H1 (cell line): ENCODE data around the gene SUB1. TPM values are rescaled to one million over a fixed set of nuclear protein-coding genes. Genes with fewer than 3 reads are reported as not detected.

Experiments
- BRCA1 ChIP-seq: IDR thresholded peaks from 2 replicates; pipeline ENCODE4 v1.6.1; 2012; ENCODE audit warnings: low read depth, low read length, improper control_type of control experiment
- CBX5 ChIP-seq: fragments of 300-800, 300-1000 bp; sonication (generic); IDR thresholded peaks from 2 replicates; pipeline ENCODE4 v1.7.1; 2016; ENCODE audit warnings: antibody characterized with exemption, low read length, low read depth
- CHD1 ChIP-seq: IDR thresholded peaks from 2 replicates; pipeline ENCODE4 v1.6.1; 2012; ENCODE audit warnings: low read depth, low read length, improper control_type of control experiment
- CHD2 ChIP-seq: IDR thresholded peaks from 2 replicates; pipeline ENCODE4 v1.6.1; 2012; ENCODE audit warnings: low read length, improper control_type of control experiment
- EGR1 ChIP-seq: IDR thresholded peaks from 2 replicates; pipeline ENCODE4 v1.6.1; 2011; ENCODE audit warnings: low read depth, low read length, borderline replicate concordance
- HDAC6 ChIP-seq: IDR thresholded peaks from one replicate; pipeline ENCODE4 v1.7.1; 2012; ENCODE audit warnings: low read depth, mild to moderate bottlenecking, inconsistent platforms, low read length, moderate library complexity
- JUN ChIP-seq: IDR thresholded peaks from 2 replicates; pipeline ENCODE4 v1.6.1; 2011; ENCODE audit warnings: low read depth, mild to moderate bottlenecking, improper control_type of control experiment, low read length
- JUND ChIP-seq: IDR thresholded peaks from 2 replicates; pipeline ENCODE4 v1.6.1; 2011; ENCODE audit warnings: mild to moderate bottlenecking, improper control_type of control experiment, low read length
- KDM1A ChIP-seq: fragments of 200-600, 300-600 bp; sonication (generic); IDR thresholded peaks from 2 replicates; pipeline ENCODE4 v1.7.1; 2016; ENCODE audit warnings: mild to moderate bottlenecking, low read length, borderline replicate concordance
- POLR2AphosphoS5 ChIP-seq: IDR thresholded peaks from 2 replicates; pipeline ENCODE4 v1.6.1; 2011; ENCODE audit warnings: low read depth, low read length
- POU5F1 ChIP-seq: IDR thresholded peaks from 2 replicates; pipeline ENCODE4 v1.6.1; 2011; ENCODE audit warnings: low read depth, mild to moderate bottlenecking, low read length, moderate library complexity
- RBBP5 ChIP-seq: IDR thresholded peaks from 2 replicates; pipeline ENCODE4 v1.7.1; 2012; ENCODE audit warnings: low read depth, mild to moderate bottlenecking, inconsistent platforms, low read length, moderate library complexity, borderline replicate concordance
- RNF2 ChIP-seq: fragments of 200-900, 300-1000 bp; sonication (generic); IDR thresholded peaks from 2 replicates; pipeline ENCODE4 v1.7.1; 2016; ENCODE audit warnings: borderline replicate concordance, low read depth, mild to moderate bottlenecking, antibody characterized with exemption, low read length; ENCODE audit not compliant: poor library complexity, severe bottlenecking; ENCODE audit errors: missing control alignments
- SIN3A ChIP-seq, 2 experiments: IDR thresholded peaks in 1 of 2; conservative IDR thresholded peaks in 1 of 2; 2 replicates each; pipeline ENCODE4 v1.6.1; 2011 to 2012; ENCODE audit warnings: low read length in 2 of 2, improper control_type of control experiment in 1 of 2, low read depth in 1 of 2, mild to moderate bottlenecking in 1 of 2
- SIRT6 ChIP-seq: IDR thresholded peaks from one replicate; pipeline ENCODE4 v1.7.1; 2012; ENCODE audit warnings: low read length, inconsistent platforms
- SIX5 ChIP-seq: IDR thresholded peaks from 2 replicates; pipeline ENCODE4 v1.6.1; 2011; ENCODE audit warnings: mild to moderate bottlenecking, low read depth, low read length
- SP1 ChIP-seq: IDR thresholded peaks from 2 replicates; pipeline ENCODE4 v1.6.1; 2011; ENCODE audit warnings: low read depth, low read length
- SUZ12 ChIP-seq: fragments of 200-600 bp; sonication (generic); IDR thresholded peaks from 2 replicates; pipeline ENCODE4 v1.6.1; 2012; ENCODE audit warnings: mild to moderate bottlenecking, inconsistent platforms, low read length, moderate library complexity, mixed read lengths
- TBP ChIP-seq: IDR thresholded peaks from 2 replicates; pipeline ENCODE4 v1.6.1; 2011; ENCODE audit warnings: low read depth, low read length, improper control_type of control experiment
- YY1 ChIP-seq: IDR thresholded peaks from 2 replicates; pipeline ENCODE4 v1.6.1; 2011; ENCODE audit warnings: low read depth, mild to moderate bottlenecking, low read length
- ZNF274 ChIP-seq: IDR thresholded peaks from 2 replicates; pipeline ENCODE4 v1.7.0; 2012; ENCODE audit warnings: low read length, borderline replicate concordance; ENCODE audit errors: extremely low read depth
- polyA plus RNA-seq, 7 experiments: library from polyadenylated mRNA; depleted of rRNA in 3 of 7; stranded (reverse) in 5 of 7; unstranded in 2 of 7; fragments of >200 nt in 5 of 7; fragments of 200-250 nt in 2 of 7; gene quantifications; 1 replicate in 5 of 7; 2 replicates in 1 of 7; 4 replicates in 1 of 7; pipeline versions ENCODE4 v1.2.1 to v1.2.3, GENCODE V29; 2011 to 2013; ENCODE audit warnings: missing spikeins in 2 of 7, mixed read lengths in 2 of 7
- total RNA-seq: library from RNA; stranded (reverse); fragmentation: NEBNext Ultra II Directional; extraction: Animal tissue kit (Norgen Biotek cat#: 25700); gene quantifications from 2 replicates; pipeline ENCODE4 v1.2.1, GENCODE V29; 2021

Gene SUB1
- total and polyA plus RNA-seq, 2 of the 8 experiments (the other 6 are each of a cell fraction or from before 2014, with no cell fraction given) = 83.9 to 325 TPM

DNA sequence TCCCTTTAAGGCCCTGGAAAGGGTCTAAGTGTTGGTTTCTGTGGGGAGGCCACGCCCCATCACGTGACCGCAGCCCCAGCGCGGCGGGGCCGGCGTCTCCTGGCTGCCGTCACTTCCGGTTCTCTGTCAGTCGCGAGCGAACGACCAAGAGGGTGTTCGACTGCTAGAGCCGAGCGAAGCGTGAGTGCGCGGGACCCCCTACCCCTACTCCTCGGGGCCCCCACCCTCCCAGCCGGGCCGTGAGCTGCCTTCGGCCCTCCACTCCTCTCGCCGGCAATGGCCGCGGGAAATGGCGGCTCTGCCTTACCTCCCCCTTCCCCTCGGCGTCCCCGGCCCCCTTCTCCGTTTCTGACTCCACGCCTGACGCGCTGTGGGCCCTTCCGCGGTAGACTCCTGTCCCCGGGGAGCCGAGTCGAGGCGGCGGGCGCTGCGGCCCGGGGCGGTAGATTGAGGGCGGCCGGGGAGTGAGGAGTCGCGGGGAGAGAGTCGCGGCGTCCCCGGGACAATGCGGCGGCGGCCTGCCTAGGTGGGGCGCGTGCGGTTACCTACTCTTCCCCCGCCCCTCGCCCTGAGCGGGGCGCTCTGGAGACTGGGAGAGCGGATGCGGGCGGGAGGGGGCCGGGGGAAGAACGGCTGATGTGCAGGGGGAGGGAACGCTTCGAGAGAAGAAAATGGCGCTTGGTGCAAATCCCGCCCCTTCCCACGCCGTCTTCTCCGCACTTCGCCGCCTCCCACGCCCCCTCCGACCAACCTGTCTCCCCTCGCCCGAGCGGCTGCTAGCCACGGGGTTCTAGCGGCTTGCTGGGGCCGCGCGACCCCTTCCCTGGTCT, at the start of gene SUB1 (continued):
- TF ChIP-seq BRCA1 (no peak), CHD1 (no peak), YY1 (peak; percentile 83), JUN (no peak), SIRT6 (no peak), SUZ12 (no peak), RNF2 (no peak), HDAC6 (no peak), JUND (no peak), POU5F1 (no peak), EGR1 (no peak), TBP (peak; percentile 93), CBX5 (no peak), CHD2 (no peak), POLR2AphosphoS5 (peak; percentile 94), ZNF274 (no peak), SP1 (peak; percentile 68; the same call in 1 of the 2 replicates), SIN3A (conservative IDR thresholded peaks at IDR 0.05 in 1 of 2, IDR thresholded peaks at IDR 0.05 in 1 of 2; ENCODE audit: low read depth in 1 of 2, low read length in 2 of 2) (peak; percentile 42 to 78; a peak in 2 of 4 replicates), RBBP5 (no peak; the same call in none of the 2 replicates), KDM1A (no peak), SIX5 (no peak)
- TF ChIP-seq, all 59 proteins: peak for 18
